ENCODE results near the gene ALDH1A3.

- TF ChIP-seq POLR2A (IDR thresholded peaks at IDR 0.05; ENCODE audit: low read length) (no peak), GATA1 (IDR thresholded peaks at IDR 0.05; ENCODE audit: low read depth, low read length) (no peak)
These were observed 50.7 kb downstream of the ALDH1A3 start for GRCh38 chr15:100930306-100930848.

Data from erythroblast (primary cell).